Tibial nerve (tissue), 4 donors: ENCODE results near the gene SMIM3. TPM values are rescaled to one million over a fixed set of nuclear protein-coding genes. Genes with fewer than 3 reads are reported as not detected.
"Not testable (repeated sequence)": the region's sequence is repeated elsewhere in the genome, so short reads cannot be mapped to it uniquely, and the experiment has no call there.

Source experiments
- DNase-seq, 2 donors: peaks; one replicate each; pipeline ENCODE4 v3.0.0-alpha.2; 2019; ENCODE audit warnings: low spot score in 2 of 2
- H3K27ac ChIP-seq, 4 donors: fragments of 200-600 bp; sonication (generic) in 3 of 4; one replicate each; pipeline ENCODE4 v1.5.1; 2017 to 2019; ENCODE audit warnings: mild to moderate bottlenecking in 1 of 4
- H3K27me3 ChIP-seq, 2 donors: fragments of 200-600 bp; sonication (generic) in 1 of 2; one replicate each; pipeline versions ENCODE4 v1.5.1 to v1.6.0; 2017 to 2019
- H3K36me3 ChIP-seq, 3 donors: fragments of 200-600 bp; sonication (generic); one replicate each; pipeline ENCODE4 v1.5.1; 2018 to 2019
- H3K4me1 ChIP-seq, 4 donors: fragments of 200-600 bp; sonication (generic) in 3 of 4; one replicate each; pipeline ENCODE4 v1.5.1; 2017 to 2019
- H3K4me3 ChIP-seq, 4 donors: fragments of 200-600 bp; sonication (generic) in 3 of 4; one replicate each; pipeline ENCODE4 v1.5.1; 2017 to 2019; ENCODE audit warnings: mild to moderate bottlenecking in 1 of 4, moderate library complexity in 1 of 4
- H3K9me3 ChIP-seq, 4 donors: fragments of 200-600 bp; sonication (generic) in 3 of 4; one replicate each; pipeline ENCODE4 v1.5.1; 2017 to 2019
- CTCF ChIP-seq, 5 experiments: fragments of 200-600 bp in 3 of 5; fragments of 450-650 bp in 2 of 5; sonication (generic) in 3 of 5; IDR thresholded peaks; one replicate each; pipeline ENCODE4 v1.5.1; 2016 to 2019; ENCODE audit warnings: antibody characterized with exemption in 5 of 5, mild to moderate bottlenecking in 3 of 5, moderate library complexity in 2 of 5
- EP300 ChIP-seq, 2 donors: sonication (generic); formaldehyde crosslinking; IDR thresholded peaks; one replicate each; pipeline ENCODE4 v1.6.1; 2017; ENCODE audit warnings: antibody characterized with exemption in 2 of 2, mild to moderate bottlenecking in 1 of 2
- POLR2A ChIP-seq, 2 donors: fragments of 450-650 bp; IDR thresholded peaks; one replicate each; pipeline ENCODE4 v1.6.1; 2017; ENCODE audit warnings: antibody characterized with exemption in 2 of 2, mild to moderate bottlenecking in 2 of 2, moderate library complexity in 2 of 2
- WGBS, 2 donors: methylation state at CpG; one replicate each; pipeline ENCODE4 v1.1.5; 2018; 5-methylcytosine and 5-hydroxymethylcytosine counted together
- total RNA-seq, 4 donors: library from RNA; depleted of rRNA; stranded (reverse); fragments of >200 nt; gene quantifications; one replicate each; pipeline ENCODE4 v1.1.0, GENCODE V29; 2016

The SMIM3 gene
- total RNA-seq, 4 donors from 2014 or later, result 33.0 to 54.3 (median 38.3) TPM

- TF ChIP-seq CTCF (IDR thresholded peaks at IDR 0.05) (no peak), EP300 (IDR thresholded peaks at IDR 0.05) (no peak), POLR2A (IDR thresholded peaks at IDR 0.05) (no peak)
- Histone ChIP-seq H3K36me3 (no peaks in the 10 kb centered on the region), H3K27ac (peak overlapping the region in 3 of 4 donors; percentile 13 to 73 (median 57)), H3K9me3 (no peaks in the 10 kb centered on the region), H3K27me3 (no peaks in the 10 kb centered on the region), H3K4me3 (no peak overlapping the region), H3K4me1 (peaks cover 0 to 50% (median 27%) of the 10 kb centered on the region in 4 donors)
- peak in 1 of 2 donors; percentile 21 for DNase-seq
- 40 to 44% methylated on average over 7 of the region's 7 CpGs for WGBS, 2 donors
Observed at GRCh38 chr5:150789943-150790611, 11.5 kb downstream of the SMIM3 start.

GRCh38 chr5:150791536-150791935, 13.0 kb downstream of the SMIM3 start:
- no peak overlapping the region for H3K27ac ChIP-seq
- no peak for DNase-seq
- peaks cover 0 to 14% (median 2%) of the 10 kb centered on the region in 3 donors for H3K36me3 ChIP-seq
- no peak for TF ChIP-seq EP300 (IDR thresholded peaks at IDR 0.05)
- TF ChIP-seq CTCF (IDR thresholded peaks at IDR 0.05), result no peak
- no peak for TF ChIP-seq POLR2A (IDR thresholded peaks at IDR 0.05)
- no peaks in the 10 kb centered on the region for H3K27me3 ChIP-seq
- H3K9me3 ChIP-seq, result no peaks in the 10 kb centered on the region
- no peak overlapping the region for H3K4me3 ChIP-seq
- H3K4me1 ChIP-seq, result peaks cover 0 to 50% (median 27%) of the 10 kb centered on the region in 4 donors

- H3K4me3 ChIP-seq, H3K9me3 ChIP-seq: not testable (repeated sequence)
- 83 to 92% methylated on average over 2 of the region's 2 CpGs for WGBS, 2 donors
Observed at GRCh38 chr5:150793423-150793888, 14.9 kb downstream of the SMIM3 start.

GRCh38 chr5:150794927-150795326, 16.4 kb downstream of the SMIM3 start:
- WGBS, 2 donors, result 76 to 94% methylated on average over 2 of the region's 2 CpGs
- no peak for DNase-seq
- TF ChIP-seq EP300 (IDR thresholded peaks at IDR 0.05) (no peak), POLR2A (IDR thresholded peaks at IDR 0.05) (no peak), CTCF (IDR thresholded peaks at IDR 0.05) (no peak)
- peaks cover 0 to 18% (median 10%) of the 10 kb centered on the region in 4 donors for H3K4me1 ChIP-seq
- H3K9me3 ChIP-seq, result no peaks in the 10 kb centered on the region
- no peaks in the 10 kb centered on the region for H3K27me3 ChIP-seq
- peaks cover 0 to 37% (median 2%) of the 10 kb centered on the region in 3 donors for H3K36me3 ChIP-seq
- H3K4me3 ChIP-seq, result no peak overlapping the region
- no peak overlapping the region for H3K27ac ChIP-seq

More at GRCh38 chr5:150793423-150793888, 14.9 kb downstream of the SMIM3 start:
- Histone ChIP-seq H3K36me3 (peaks cover 0 to 32% (median 2%) of the 10 kb centered on the region in 3 donors), H3K4me1 (peaks cover 0 to 32% (median 18%) of the 10 kb centered on the region in 4 donors)
- not testable (repeated sequence) for H3K27ac ChIP-seq, H3K27me3 ChIP-seq, DNase-seq

GRCh38 chr5:150797384-150797783, 18.8 kb downstream of the SMIM3 start:
- Histone ChIP-seq H3K27me3 (no peaks in the 10 kb centered on the region), H3K9me3 (no peaks in the 10 kb centered on the region), H3K4me1 (peaks cover 0 to 14% (median 0%) of the 10 kb centered on the region in 4 donors), H3K4me3 (no peak overlapping the region), H3K36me3 (peaks cover 0 to 37% (median 2%) of the 10 kb centered on the region in 3 donors), H3K27ac (no peak overlapping the region)
- WGBS, 2 donors, result 94 to 97% methylated on average over 2 of the region's 2 CpGs
- no peak for DNase-seq
- TF ChIP-seq CTCF (IDR thresholded peaks at IDR 0.05), result no peak
- no peak for TF ChIP-seq POLR2A (IDR thresholded peaks at IDR 0.05)
- TF ChIP-seq EP300 (IDR thresholded peaks at IDR 0.05), result no peak
